Mucosa of stomach (tissue), 1 donor: ENCODE results near the gene SDC4.

ENCODE experiments used
- H3K27me3 ChIP-seq: one replicate; pipeline ENCODE4 v1.7.0; 2013; ENCODE audit warnings: mild to moderate bottlenecking, low read length; ENCODE audit not compliant: control insufficient read depth, insufficient read depth
- H3K36me3 ChIP-seq: one replicate; pipeline ENCODE4 v1.7.0; 2013; ENCODE audit warnings: low read length; ENCODE audit not compliant: control insufficient read depth, insufficient read depth
- H3K4me1 ChIP-seq: one replicate; pipeline ENCODE4 v1.7.0; 2013; ENCODE audit warnings: mild to moderate bottlenecking, low read length; ENCODE audit not compliant: control insufficient read depth, insufficient read depth
- H3K4me3 ChIP-seq: one replicate; pipeline ENCODE4 v1.7.0; 2013; ENCODE audit warnings: low read length
- H3K9ac ChIP-seq: one replicate; pipeline ENCODE4 v1.7.0; 2013; ENCODE audit warnings: mild to moderate bottlenecking, low read length, moderate library complexity
- H3K9me3 ChIP-seq: one replicate; pipeline ENCODE4 v1.7.0; 2013; ENCODE audit warnings: mild to moderate bottlenecking, low read length, moderate library complexity; ENCODE audit not compliant: control insufficient read depth
- donor health status: Pancreatic carcinoma.

Gene SDC4

DNA sequence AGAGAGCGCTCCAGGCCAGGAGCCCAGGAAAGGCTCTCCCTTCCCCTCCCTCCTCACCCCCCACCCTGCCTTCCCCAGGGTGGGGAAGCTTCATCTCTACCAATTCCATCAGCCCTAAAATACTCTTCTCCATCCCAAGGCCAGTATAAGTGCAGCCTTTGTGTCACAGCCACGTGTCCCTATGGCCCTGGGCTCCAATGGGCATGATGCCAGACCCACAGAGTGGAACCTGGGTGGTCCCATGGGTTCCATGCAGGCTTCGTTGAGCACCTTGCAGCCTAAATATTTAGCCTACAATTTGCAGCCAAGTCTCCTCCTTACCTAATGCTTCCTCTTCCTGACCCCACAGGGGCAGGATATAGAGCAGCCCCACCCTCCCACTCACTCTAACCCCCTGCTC, 39.1 kb downstream of the SDC4 start:
- Histone ChIP-seq H3K36me3 (no peaks in the 10 kb centered on the region), H3K4me1 (peaks cover 16% of the 10 kb centered on the region), H3K27me3 (peaks cover 55% of the 10 kb centered on the region), H3K9ac (no peak overlapping the region), H3K4me3 (no peak overlapping the region), H3K9me3 (no peaks in the 10 kb centered on the region)

DNA sequence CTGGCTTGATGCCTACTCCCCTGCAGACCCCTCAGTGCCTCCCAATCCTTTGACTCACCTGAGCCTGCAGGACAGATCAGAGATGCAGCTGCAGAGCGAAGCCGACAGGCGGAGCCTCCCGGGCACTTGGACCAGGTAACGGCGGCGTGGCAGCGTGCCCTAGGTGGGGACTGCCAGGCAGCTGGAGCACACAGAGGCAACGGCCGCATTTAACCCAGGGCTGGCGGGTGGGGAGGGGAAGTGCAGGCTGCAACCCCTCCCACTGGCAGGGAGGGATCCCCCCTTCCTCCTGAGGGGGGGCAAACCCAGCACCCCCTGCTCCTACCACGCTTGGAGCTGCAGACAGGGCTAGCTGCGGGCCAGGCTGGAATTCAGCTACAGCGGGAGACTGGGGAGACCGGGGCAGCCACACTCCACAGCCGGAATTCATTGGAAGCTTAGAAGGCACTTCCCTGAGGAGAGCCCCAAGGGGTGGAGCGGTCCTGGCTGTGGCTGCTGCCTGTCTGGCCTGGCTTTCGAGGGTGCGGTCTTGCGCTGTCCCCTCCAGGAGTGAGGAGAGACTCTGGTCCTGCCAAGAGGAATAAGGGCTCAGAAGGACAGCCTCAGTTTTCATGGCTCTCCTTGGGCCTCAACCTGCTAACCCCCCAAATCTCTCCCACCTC, 40.0 kb downstream of the SDC4 start, which contains the start of gene MATN4:
TSS of gene MATN4 (minus strand) at position 183 of the 662 bp plus-strand sequence. CDS start 2,717 bp downstream, outside the sequence.
- Histone ChIP-seq H3K9me3 (no peaks in the 10 kb centered on the region), H3K27me3 (peaks cover 57% of the 10 kb centered on the region), H3K4me3 (no peak within 1 kb of the TSS), H3K9ac (no peak within 1 kb of the TSS), H3K4me1 (peaks cover 16% of the 10 kb centered on the region), H3K36me3 (no peaks in the 10 kb centered on the region)

DNA sequence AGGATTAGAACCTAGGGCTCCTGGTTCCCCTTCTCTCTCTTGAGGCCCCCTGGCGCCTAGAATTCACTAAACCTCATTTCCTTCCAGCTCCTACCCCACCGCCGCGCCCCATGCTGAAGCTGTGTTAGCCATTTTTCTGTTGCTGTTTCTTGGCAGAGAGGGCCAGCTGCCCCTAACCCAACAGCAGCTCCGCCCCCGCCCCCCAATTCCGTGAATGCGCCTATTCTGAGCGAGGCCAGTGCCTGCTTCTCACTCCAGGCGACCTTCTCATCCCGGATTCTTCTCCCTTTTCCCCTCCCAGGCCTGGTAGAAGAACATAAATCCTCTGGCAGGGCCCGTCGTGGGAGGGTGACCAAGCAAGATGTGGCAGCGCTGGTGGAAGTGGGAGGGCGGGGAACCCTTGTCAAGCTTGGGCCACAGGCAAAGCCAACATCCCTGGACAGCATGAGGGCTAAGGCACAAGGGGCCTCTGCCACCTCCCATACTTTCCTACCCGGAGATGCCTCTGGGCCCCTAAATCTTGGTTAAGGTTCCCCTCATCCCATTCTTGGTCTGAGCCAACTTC, 41.1 kb downstream of the SDC4 start:
- Histone ChIP-seq H3K4me3 (no peak overlapping the region), H3K9me3 (no peaks in the 10 kb centered on the region), H3K4me1 (peaks cover 16% of the 10 kb centered on the region), H3K9ac (no peak overlapping the region), H3K36me3 (no peaks in the 10 kb centered on the region), H3K27me3 (peaks cover 54% of the 10 kb centered on the region)

DNA sequence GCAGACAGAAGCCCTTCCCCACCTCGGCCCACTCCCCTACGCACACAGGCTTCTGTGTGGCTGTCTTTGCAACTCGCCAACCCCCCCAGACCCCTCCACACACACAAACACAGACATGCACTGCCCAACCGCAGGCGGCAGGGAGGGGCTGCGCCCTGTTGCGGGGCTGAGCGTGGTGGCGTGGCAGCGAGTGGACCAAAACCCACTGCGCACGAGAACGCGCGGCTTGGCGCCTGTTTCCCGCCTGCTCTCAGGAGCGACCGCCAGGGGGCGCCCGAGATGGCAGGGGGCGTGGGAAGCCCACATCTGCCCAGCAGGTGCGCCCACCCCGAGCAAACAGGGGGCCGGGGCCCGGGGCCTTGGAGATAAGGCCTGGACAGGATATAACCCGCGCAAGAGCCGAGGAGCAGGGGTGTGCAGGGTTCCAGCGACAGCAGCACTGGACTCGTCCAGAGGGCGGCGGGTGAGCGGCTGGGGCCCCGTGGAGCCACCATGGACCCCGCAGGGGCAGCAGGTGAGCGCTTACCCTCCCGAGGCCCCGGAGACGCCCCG, 41.7 kb downstream of the SDC4 start, which contains the start of gene RBPJL:
TSS of gene RBPJL (plus strand) at position 410 of the 552 bp plus-strand sequence. CDS start at position 493, 83 bp downstream.
- Histone ChIP-seq H3K9ac (no peak within 1 kb of the TSS), H3K27me3 (peaks cover 48% of the 10 kb centered on the region), H3K4me3 (no peak within 1 kb of the TSS), H3K9me3 (no peaks in the 10 kb centered on the region), H3K4me1 (peaks cover 16% of the 10 kb centered on the region), H3K36me3 (no peaks in the 10 kb centered on the region)

DNA sequence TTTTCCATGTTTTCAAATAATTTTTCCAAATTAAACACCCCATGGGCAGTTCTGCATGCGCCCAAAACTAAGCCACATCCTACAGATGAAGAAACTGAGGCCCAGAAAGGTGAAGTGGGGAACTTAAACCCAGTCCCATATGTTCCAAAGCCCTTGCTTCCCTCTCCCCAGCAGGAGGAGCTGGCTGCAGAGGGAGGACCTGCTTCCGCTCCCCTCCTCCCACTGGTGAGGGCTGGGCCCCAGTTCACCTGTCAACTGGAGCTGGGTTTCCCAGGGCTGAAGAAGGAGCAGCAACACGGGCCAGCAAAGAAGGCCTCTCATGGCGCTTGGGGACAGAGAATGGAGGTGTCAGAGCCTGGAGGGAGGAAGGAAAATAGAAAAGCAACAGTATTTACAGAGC, 43.0 kb downstream of the SDC4 start:
- Histone ChIP-seq H3K9me3 (no peaks in the 10 kb centered on the region), H3K4me1 (peaks cover 16% of the 10 kb centered on the region), H3K9ac (no peak overlapping the region), H3K4me3 (no peak overlapping the region), H3K27me3 (peaks cover 46% of the 10 kb centered on the region), H3K36me3 (no peaks in the 10 kb centered on the region)

DNA sequence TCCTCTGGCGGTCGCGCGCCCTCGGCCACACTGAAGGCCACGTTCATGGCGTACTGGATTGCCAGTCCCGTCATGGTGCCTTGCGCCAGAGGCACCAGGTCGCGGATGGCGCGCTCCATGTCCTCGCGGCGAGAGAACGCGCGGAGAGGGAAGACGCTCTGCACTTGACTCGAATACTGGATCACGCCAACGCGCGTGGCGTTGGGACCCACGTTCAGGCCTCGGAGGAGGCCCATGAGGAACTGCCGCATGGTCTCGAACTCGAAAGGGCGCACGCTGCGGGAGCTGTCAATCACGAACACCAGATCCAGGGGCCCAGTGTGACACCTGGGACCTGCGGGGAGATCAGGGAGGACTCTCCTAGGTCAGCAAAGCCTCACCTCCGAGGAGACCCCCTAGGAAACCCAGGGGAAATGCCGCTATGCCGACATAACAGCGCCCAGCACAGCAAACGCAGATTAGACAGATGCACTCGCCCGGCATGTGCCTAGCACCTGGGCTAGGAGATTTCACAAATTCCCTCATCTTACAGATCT, 43.7 kb downstream of the SDC4 start:
- Histone ChIP-seq H3K9ac (no peak overlapping the region), H3K27me3 (peaks cover 46% of the 10 kb centered on the region), H3K36me3 (no peaks in the 10 kb centered on the region), H3K9me3 (no peaks in the 10 kb centered on the region), H3K4me1 (peaks cover 16% of the 10 kb centered on the region), H3K4me3 (no peak overlapping the region)

DNA sequence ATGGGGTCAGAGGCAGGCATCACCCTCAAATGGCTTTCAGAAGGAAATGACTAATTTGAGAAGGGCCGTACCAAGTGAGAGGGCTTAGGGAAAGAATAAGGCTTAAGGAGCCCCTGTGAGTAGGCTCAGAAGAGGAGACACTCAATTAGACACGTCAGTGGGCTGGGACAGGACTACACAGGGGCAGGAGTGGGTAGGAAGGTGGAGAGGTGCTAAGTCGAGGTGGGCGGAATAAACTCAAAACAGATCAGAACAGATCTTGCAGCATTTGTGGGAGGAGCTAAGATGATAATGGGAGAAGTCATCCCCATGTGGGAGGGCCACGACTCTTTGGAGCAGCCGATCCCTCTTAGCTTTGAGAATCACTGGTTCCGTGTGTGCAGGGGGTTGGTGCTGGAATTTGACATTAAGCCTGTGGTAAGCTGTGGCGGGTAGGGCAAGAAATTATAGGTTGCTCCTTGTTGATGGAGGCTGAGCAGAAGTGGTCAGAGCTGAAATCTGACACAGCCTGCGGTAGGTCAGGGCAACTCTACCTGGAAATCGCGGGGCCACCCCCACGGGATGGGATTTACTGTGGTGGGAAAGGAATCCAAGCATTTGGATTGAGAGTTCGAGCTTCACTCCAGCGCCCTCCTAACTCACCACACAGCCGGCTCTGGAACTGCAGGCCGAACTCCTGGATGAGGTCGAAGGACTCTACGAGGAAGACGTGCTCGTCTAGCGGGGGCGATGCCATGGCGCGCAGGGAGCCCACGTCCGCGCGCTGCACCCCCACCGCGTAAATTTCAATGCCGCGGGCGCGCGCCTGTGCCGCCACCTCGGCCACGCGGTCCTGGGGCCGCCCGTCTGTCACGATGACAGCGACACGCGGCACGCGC, 44.4 kb downstream of the SDC4 start:
- H3K27me3 ChIP-seq, result peaks cover 46% of the 10 kb centered on the region
- no peaks in the 10 kb centered on the region for H3K36me3 ChIP-seq
- H3K4me1 ChIP-seq, result peaks cover 16% of the 10 kb centered on the region
- H3K9me3 ChIP-seq, result no peaks in the 10 kb centered on the region
- no peak overlapping the region for H3K9ac ChIP-seq
- no peak overlapping the region for H3K4me3 ChIP-seq

DNA sequence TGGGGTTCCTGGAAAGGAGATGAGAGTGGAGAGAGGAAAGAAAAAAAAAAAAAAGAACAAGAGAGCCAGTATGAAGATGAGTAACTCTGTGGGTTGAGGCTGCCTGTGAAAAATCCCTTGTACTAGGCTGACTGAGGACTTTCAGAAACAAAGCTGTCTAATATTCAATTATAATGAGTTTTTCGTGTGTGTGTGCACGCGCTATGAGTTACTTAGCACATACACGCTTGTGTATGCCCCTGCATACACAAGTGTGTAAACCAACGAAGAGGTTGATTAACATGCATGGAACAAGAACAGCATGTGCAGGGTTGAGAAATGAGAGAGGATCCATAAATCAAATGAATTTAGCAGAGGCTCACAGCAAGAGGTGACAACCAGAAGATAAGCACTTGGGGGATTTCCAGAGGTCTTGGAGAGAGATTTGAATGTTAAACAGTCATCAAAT, 46.4 kb downstream of the SDC4 start:
- H3K9ac ChIP-seq, result no peak overlapping the region
- H3K27me3 ChIP-seq, result peaks cover 33% of the 10 kb centered on the region
- H3K4me3 ChIP-seq, result no peak overlapping the region
- H3K9me3 ChIP-seq, result no peaks in the 10 kb centered on the region
- no peaks in the 10 kb centered on the region for H3K36me3 ChIP-seq
- H3K4me1 ChIP-seq, result peaks cover 5% of the 10 kb centered on the region

DNA sequence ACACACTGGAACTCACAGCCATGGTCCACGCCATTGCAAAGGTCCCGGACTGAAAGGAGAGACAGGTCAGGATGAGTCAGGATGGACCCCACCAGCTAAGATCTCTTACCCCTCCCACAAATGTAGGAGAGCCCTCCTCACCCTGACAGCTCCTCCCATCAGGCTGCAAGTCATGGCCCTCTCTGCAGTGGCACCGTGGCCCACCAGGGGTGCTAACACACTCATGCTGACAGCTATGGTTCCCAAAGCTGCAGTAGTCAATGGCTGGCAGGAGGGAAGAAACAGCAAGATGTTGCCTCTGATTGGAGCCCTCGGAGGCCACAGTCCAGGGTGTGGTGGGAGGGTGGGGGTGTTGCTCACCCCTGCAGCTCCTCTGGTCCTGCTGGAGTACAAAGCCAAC, 47.3 kb downstream of the SDC4 start:
- H3K9me3 ChIP-seq, result no peaks in the 10 kb centered on the region
- no peak overlapping the region for H3K4me3 ChIP-seq
- H3K9ac ChIP-seq, result no peak overlapping the region
- H3K4me1 ChIP-seq, result no peaks in the 10 kb centered on the region
- H3K27me3 ChIP-seq, result peaks cover 25% of the 10 kb centered on the region
- no peaks in the 10 kb centered on the region for H3K36me3 ChIP-seq

DNA sequence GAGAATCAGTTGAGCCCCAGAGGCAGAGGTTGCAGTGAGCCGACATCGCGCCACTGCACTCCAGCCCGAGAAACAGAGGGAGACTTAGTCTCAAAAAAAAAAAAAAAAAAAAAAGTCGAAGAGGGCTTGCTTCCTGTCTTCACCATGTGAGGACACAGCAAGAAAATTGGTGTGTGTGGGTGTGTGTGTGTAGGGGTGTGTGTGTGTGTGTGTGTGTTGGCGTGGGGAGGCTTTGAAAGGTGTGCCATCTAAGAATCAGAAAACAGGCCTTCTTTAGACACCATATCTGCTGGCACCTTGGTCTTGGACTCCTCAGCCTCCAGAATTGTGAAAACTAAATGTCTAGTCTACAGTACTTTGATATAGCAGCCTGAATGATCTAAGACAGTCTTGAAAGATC, 48.4 kb downstream of the SDC4 start:
- Histone ChIP-seq H3K9ac (no peak overlapping the region), H3K36me3 (no peaks in the 10 kb centered on the region), H3K4me3 (no peak overlapping the region), H3K4me1 (no peaks in the 10 kb centered on the region), H3K27me3 (peaks cover 17% of the 10 kb centered on the region), H3K9me3 (no peaks in the 10 kb centered on the region)

DNA sequence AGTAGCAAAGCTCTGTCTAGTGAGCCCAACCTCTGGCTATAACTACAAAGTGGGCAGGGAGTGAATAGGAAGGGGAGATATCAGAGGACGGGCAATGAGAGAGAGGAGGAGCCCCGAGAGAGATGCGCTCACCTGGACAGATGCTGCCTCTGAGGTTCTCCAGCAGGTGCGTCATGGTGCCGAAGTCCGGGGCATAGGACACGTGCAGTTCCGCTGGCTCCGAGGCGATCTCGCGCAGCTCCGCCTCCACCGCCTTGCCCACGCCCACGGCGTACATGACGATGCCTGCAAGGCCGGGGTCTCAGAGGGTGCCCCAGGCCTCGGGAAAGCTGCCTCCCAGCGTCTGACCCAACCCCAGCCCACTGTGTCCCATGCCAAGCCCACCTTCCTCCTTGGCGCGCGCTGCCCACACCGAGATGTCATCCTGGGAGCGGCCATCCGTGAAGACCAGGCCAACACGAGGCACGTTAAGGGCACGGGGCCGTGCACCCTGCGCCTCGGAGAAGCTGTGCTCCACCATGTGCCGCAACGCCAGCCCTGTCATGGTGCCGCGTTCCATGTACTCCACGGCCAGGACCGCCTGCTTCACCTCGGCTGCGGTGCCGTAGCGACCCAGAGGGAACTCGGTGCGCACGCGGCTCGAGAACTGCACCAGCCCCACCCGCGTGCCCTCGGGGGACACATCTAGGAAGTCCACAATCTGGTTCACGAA, 50.3 kb downstream of the SDC4 start:
- Histone ChIP-seq H3K4me1 (peaks cover 10% of the 10 kb centered on the region), H3K9ac (no peak overlapping the region), H3K4me3 (no peak overlapping the region), H3K27me3 (peaks cover 7% of the 10 kb centered on the region), H3K36me3 (no peaks in the 10 kb centered on the region), H3K9me3 (no peaks in the 10 kb centered on the region)
